Brain microvascular endothelial cell (primary cell): Measurements from ENCODE around the gene KIFAP3.
"Not testable (repeated sequence)": the region's sequence is repeated elsewhere in the genome, so short reads cannot be mapped to it uniquely, and the experiment has no call there.

Experiments used
- DNase-seq: peaks from one replicate; pipeline ENCODE4 v3.0.0-alpha.2; 2020
- H3K27ac ChIP-seq: fragments of 250-450 bp; sonication (Bioruptor Pico); 2 replicates; pipeline ENCODE4 v1.5.1; 2020; ENCODE audit warnings: mild to moderate bottlenecking, moderate library complexity
- H3K27me3 ChIP-seq: fragments of 250-450 bp; sonication (Bioruptor Pico); replicated peaks from 2 replicates; pipeline ENCODE4 v1.5.1; 2020; ENCODE audit warnings: mild to moderate bottlenecking
- H3K36me3 ChIP-seq: fragments of 250-450 bp; sonication (Bioruptor Pico); replicated peaks from 2 replicates; pipeline ENCODE4 v1.5.1; 2020; ENCODE audit warnings: mild to moderate bottlenecking
- H3K4me3 ChIP-seq: 2 replicates; pipeline ENCODE4 v1.5.1; 2011; ENCODE audit warnings: low read depth, mild to moderate bottlenecking, control low read depth, low read length, moderate library complexity
- CTCF ChIP-seq: IDR thresholded peaks from 2 replicates; pipeline ENCODE4 v1.5.1; 2011; ENCODE audit warnings: low read depth, mild to moderate bottlenecking, moderate library complexity, low read length, control low read depth, inconsistent platforms; ENCODE audit errors: missing control alignments
- in situ Hi-C: cut with HindIII; loops from 2 replicates; pipeline ENCODE4 v1.10.0; 2017; ENCODE audit warnings: low sequenced_read_pairs, low pct_ligation_motif_present

The KIFAP3 gene

GRCh38 chr1:170068923-170069322 lies 5.6 kb downstream of the KIFAP3 start:
- no peak overlapping the region for H3K4me3 ChIP-seq
- no peaks in the 10 kb centered on the region for H3K36me3 ChIP-seq
- DNase-seq: no peak
- no peak overlapping the region for H3K27ac ChIP-seq
- no peak for TF ChIP-seq CTCF
- H3K27me3 ChIP-seq: no peaks in the 10 kb centered on the region
- in situ Hi-C loops: no loop called here

DNA sequence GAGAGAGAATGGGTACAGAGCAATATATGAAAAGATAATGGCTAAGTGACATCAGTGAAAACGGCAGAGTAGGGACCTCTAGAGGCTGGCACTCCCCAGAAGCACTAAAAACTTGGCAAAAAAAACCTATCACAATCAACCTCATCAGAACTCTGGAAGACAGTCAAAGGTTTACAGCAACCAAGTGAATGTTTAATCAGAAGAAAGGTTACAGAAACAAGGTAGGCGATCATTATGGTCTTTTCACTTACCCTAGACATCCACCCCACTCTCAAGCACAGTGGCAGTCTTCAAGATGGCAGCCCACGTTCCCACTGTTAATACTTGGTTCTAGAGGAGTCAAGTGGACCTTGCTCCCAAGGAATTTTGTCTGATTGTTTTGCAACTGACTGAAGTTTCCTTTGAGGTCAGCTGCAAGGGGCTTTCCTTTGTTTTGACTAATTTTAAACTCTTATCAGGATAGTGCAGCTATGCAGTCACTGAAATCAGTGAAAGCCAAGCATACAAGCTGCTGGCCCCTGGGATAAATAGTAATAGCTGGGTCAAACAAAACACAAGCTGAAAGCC lies 7.2 kb downstream of the KIFAP3 start:
- in situ Hi-C loops: no loop called here
- Histone ChIP-seq H3K36me3 (no peaks in the 10 kb centered on the region), H3K27me3 (no peaks in the 10 kb centered on the region), H3K4me3 (no peak overlapping the region), H3K27ac (no peak overlapping the region)
- no peak for TF ChIP-seq CTCF
- peak; percentile 7 for DNase-seq

DNA sequence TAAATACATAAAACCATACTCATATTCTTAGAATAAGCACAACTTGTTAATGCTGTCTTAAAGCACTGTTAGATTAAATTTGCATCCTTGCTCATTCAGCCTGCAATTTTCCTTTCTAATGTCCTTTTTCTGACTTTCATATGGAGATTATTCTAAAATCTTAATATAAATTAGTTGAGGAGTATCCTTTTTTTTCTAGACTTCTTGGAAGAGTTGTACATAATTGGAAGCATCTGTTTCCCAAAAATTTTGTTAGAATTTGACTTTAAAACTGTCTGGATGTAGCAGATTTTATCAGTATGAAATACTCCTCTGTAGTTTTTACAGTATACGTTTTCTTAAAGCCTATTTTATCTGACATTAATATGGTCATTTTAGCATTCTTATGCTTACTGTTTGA lies 9.7 kb downstream of the KIFAP3 start:
- in situ Hi-C loops: no loop called here
- H3K4me3 ChIP-seq: no peak overlapping the region
- H3K27ac ChIP-seq: no peak overlapping the region
- no peaks in the 10 kb centered on the region for H3K27me3 ChIP-seq
- DNase-seq: no peak
- TF ChIP-seq CTCF: no peak
- H3K36me3 ChIP-seq: no peaks in the 10 kb centered on the region

DNA sequence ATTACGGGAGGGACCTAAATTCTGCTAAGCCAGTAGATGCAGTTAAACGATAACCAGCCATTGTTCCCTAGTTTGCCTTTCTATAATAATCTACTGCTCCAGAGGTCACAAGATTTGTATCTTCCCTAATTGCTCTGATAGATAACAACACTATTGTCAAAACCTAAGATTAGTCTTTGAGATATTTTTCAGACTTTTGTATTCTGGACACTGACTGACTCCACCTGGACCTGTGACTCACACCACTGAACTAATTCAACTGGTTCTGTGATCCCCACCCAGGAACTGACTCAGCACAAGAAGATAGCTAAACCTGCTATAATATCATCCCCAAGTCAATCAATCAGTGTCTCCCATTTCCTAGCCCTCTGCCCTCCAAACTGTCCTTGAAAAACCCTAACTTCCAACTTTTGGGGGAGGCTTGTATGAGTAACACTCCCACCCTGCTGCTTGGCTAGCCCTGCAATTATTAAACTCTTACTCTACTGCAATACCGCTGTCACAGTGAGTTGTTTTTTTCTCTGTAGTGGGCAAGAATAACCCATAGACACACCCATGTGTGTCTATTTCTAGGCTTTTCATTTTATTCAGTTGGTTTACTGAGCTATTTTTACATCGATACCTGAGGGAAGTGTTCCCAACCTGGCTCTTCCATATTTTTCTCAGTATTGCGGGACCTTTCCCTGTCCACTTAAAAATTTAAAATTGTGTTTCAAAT lies 11.2 kb downstream of the KIFAP3 start:
- peak; percentile 29 for DNase-seq
- Histone ChIP-seq H3K27ac (no peak overlapping the region), H3K36me3 (no peaks in the 10 kb centered on the region), H3K4me3 (no peak overlapping the region), H3K27me3 (no peaks in the 10 kb centered on the region)
- no peak for TF ChIP-seq CTCF
- in situ Hi-C loops: no loop called here

DNA sequence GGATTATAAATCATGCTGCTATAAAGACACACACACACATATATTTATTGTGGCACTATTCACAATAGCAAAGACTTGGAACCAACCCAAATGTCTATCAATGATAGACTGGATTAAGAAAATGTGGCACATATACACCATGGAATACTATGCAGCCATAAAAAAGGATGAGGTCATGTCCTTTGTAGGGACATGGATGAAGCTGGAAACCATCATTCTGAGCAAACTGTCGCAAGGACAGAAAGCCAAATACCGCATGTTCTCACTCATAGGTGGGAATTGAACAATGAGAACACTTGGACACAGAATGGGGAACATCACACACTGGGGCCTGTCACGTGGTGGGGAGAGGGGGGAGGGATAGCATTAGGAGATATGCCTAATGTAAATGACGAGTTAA lies 12.8 kb downstream of the KIFAP3 start:
- in situ Hi-C loops, H3K36me3 ChIP-seq, H3K27ac ChIP-seq, DNase-seq, H3K4me3 ChIP-seq, H3K27me3 ChIP-seq: not testable (repeated sequence)

- H3K36me3 ChIP-seq, DNase-seq, H3K27ac ChIP-seq, in situ Hi-C loops, H3K27me3 ChIP-seq, H3K4me3 ChIP-seq: not testable (repeated sequence)
These were observed 14.4 kb downstream of the KIFAP3 start for GRCh38 chr1:170060015-170060520.
